SIG-M5 treated with dmso at 0.1 percent for 504 hours (cell line): ENCODE data around the gene CGB5.
"Not testable (repeated sequence)": the region's sequence is repeated elsewhere in the genome, so short reads cannot be mapped to it uniquely, and the experiment has no call there.

Experiments
- DNase-seq: peaks from one replicate; lab custom pipeline; 2025; ENCODE audit not compliant: unreplicated experiment; lab: John Stamatoyannopoulos, UW

The CGB5 gene

DNA sequence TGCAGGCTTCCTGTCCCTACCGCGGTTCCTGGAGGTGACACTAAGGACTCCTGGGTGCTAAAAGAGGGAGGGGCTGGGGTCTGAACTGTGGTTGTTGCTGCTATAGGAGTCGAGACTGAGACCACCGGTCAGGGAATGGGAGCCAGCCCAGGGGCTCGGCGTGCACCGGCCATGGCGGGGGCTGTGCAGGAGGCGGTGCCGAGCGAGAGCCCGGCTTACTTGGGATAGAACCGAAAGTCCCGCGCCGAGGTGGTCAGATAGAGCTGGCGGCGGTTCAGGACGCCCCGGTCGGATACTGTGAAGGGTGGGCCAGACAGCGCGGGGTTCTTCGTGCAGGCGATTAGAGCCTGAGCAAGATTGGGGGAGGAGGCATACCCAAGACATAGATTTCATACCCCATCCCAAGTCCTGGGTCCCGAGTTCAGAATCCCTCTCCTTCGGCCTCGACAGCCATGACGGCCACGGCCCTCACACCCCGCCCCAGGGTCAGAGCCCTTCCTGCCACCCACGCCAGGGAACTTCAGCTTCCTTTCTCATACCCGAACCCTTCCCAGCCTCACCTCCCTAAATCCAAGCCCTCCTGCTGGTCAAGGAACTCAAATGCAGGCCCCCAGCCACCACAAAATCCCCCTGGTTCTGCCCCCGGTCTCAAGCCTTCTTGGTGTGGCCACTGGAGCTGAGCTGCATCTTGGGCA is 13.4 kb downstream of the CGB5 start:
- not testable (repeated sequence) for DNase-seq

DNA sequence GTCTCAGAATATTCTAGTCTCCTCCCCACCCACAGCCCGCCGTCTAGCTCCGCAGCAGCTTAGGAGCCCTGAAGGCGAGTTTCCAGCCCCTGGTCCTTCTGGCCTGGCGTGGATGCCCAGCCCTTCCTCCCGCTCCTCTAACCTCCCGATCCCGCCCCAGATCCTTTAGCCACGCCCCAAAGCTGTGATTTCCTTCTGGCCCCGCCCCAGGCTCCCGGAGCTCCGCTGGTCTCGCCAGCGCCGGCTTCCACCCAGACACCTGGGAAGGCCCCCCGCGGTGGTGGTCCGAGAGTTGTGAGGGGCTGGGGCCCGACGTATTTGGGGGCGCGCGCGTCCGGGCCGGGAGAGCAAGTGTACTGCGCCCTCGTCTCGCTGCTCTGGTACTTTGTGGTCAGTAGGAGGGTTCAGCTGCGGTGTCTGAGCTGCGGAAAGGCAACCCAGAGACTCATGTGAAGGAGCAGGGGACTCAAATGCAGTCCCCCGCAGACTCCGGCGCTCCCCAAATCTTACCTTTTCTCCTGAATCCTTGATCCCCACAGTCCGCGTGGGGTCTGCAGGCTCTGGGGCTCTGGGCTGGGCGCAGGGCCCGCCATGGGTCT is 14.1 kb downstream of the CGB5 start, which contains the start of gene CGB7:
CGB7 (minus strand) TSS at position 114 of the 599 bp plus-strand sequence. CDS start 2,374 bp downstream, outside the sequence.
- DNase-seq = no peak

DNA sequence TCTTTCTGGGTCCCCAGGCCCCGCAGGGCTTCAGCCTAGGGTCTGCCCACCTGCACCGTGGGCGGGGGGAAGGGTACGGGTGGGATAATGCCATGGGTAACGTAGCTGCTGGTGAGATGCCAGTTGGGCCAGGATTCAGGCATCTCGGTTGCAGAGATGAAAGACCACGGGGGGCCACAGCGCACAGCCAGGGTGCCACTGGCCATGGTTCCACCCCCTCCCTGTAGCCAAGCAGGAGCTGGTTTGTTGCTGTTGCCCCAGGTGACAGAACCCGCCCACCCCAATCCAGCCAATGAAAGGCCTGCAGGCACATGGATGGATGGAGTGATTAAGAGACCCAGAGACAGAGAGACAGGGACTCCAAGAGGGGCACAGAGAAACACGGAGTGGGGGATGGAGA is 14.9 kb downstream of the CGB5 start:
- no peak for DNase-seq

DNA sequence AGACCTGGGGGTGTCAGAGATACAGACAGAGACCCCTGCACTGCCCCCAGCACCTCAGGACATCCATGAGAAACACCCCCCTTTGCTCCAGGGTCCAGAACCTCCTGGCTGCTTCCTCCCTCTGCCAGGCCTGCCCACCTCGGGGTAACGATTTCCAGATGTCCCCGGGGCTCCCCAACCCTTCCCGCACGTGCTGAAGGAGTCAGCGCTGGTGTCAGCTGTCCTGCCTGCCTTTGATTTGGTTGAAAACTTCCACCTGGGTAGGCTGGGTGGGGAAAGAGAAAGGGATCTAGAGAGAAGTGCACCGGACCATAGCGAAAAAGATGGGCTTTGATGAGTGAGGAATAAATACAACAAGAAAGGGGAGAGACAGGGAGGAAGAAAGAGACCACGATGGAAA is 15.4 kb downstream of the CGB5 start:
- no peak for DNase-seq

DNA sequence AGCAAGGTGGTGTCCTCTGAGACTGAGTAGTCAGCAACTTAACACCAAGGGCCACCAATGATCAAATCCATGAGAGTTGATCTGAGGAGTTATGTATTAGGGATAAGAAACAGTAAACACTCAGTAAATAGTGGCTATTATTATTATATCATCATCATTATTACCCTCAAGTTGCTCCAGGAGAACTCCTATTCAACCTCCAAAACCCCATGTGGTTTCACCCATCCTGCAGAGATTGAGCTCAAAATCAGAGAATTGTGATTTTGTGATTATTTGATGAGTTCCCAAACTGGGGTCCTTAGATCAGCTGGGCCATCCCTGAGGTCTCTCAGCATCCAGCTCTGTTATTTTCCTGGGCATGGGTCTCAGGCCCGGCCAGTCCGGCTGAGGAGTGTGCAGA is 17.4 kb downstream of the CGB5 start:
- DNase-seq = no peak

DNA sequence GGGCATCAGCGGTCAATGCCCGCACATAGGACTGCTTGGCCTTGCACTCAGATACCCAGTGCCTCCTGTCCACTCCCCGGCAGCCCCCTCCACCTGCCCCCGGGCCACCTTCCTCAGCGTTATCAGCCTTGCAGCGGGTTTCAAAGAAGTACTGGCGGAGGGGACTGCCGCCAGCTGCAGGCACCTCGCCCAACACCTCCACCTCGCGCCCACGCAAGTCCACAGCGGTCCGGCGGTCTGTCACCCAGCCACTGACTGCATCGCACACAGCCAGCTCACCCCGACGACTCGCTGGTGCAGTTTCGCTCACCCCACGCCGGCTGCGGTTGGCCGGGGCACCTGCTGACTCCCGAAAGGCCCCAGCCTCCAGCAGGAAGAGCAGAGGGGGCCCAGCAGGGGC is 17.8 kb downstream of the CGB5 start:
- DNase-seq = no peak

DNA sequence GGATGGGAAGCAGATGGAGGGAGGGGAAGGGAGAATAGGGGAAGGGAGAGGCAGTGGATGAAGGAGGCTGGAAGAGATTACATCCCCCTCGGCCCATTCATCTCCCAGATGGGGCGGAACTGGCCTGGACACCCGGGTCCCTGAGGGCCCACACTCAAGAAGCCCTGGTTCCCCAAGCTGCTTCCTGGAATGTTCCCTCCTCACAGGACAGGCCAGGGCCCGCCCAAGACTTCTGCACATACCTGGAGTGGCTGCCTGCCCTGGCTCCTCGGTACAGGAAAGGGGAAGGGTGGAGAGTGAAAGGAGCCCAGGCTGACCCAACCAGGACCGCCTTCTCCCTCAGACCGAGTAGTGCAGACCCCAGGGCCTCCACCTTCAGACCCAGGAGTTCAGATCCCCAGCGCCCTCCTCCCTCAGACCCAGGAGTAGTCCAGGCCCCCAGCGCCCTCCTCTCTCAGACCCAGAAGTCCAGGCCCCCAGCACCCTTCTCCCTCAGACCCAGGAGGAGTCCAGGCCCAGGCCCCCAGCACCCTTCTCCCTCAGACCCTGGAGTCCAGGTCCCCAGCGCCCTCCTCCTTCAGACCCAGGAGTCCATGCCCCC is 20.5 kb downstream of the CGB5 start:
- DNase-seq = no peak

DNA sequence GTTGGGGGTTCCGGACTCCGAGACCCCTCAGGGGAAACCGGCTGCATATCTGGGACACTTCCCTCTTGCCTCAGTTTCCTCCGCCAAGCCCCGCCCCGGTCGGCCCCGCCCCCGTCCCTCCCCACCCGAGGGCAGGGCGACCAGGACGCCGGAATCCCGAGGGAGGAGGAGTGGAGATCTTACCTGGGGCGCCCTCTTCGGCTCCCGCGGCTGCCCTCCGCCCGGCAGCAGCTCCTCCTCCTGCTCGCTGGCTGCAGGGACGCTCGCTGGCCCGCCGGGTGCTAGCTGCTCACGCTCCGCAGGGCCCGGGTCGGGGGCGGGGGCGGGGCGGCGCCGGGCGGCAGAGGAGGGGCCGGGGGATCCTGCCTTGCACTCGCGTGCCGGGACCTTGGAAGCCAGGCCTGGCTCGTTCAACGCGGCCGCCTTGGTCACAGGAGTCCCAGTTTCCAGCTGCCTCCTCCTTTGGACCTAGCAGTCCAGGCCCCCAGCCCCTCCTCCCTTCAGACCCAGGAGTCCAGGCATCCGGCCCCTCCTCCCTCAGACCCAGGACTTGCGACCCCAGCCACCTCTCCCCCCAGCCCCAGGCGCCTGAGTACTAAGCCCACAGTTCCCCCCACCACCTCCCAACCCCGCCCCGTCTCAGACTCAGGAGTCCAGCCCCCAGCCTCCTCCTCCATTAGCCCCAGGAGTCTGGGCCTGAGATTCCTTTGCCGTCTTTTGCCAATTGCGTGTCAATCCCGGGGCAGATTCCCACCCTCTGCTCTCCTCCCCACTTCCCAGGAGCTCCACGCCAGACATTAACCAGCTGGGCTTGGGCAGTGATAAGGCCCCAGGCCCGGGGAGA is 21.3 kb downstream of the CGB5 start, which contains the start of gene NTF4:
NTF4 (minus strand) TSS at position 51 of the 844 bp plus-strand sequence. CDS start 2,821 bp downstream, outside the sequence.
- DNase-seq = no peak

DNA sequence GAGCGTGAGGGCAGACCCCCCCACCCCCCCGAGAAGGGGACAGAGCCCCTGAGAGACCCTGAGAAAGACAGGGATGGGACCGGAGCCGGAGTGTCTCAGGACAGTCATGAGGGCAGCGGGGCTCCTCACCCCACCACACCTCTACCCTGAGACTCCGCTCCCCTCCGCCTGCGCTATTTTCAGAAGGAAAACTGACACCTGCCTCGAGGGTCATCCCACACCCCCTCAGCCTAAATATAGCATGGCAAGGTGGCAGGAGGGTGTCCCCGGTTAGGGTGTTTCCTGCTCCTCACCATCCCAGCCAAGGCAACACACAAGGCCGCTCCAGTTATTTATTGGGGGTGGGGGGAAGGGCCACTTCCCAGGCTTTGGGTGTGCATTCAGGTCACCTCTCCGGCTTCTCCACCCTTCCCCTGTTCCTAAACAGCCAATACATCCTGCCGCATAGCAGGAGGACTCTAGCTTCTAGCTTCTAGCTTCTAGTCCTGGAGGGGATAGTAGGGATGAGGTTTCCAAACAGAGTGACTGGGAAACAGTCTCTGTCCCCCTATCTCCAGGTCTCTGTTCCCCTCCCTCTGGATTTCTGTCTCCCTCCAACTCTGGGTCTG is 22.4 kb downstream of the CGB5 start:
- no peak for DNase-seq

DNA sequence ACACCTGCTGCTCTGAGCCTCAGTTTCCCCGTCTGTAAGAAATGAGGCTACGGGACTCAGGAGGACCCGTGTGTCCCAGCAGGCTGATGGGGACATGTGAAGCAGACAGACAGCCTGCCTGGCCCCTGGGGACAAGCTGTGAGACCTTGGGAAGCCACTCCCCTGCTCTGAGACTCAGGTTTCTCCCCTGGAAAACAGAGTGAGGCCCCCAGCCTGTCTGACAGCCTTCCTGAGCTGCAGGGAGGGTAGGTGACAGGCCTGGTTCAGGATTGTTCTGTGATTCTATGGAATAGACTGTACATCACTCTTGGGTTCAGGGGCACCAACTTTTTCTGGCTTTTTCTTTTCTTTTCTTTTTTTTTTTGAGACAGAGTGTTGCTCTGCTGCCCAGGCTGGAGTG is 23.9 kb downstream of the CGB5 start:
- no peak for DNase-seq

DNA sequence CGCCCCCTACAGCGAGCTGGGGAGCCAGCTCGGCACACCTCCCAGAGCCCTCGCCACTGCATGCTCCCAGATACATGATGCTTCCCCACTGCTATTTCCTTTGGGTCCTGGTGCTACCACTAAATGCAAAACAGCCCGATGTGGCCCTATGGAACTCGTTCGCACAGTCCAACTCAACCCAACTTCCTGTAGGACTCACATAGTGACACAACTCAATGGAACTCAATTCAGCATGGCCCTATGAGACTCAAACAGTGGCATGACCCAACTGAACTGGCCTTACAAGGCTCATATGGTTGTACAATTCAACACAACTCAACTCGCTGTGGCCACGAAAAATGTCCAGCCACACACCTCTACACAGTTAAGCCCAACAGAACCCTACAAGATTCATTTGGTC is 25.4 kb downstream of the CGB5 start:
- no peak for DNase-seq

DNA sequence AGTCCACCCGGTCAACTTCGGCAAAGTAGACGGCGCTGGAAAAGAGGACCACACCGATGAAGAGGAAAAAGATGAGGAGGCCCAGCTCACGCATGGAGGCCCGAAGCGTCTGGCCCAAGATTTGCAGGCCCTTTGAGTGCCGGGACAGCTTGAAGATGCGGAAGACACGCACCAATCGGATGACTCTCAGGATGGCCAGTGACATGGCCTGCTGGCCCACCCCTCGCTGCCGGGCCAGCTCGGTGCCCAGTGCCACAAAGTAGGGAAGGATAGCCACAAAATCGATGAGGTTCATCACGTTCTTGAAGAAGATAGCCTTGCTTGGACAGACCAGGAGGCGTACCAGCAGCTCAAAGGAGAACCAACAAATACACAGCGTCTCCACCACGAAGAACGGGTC is 26.8 kb downstream of the CGB5 start:
- no peak for DNase-seq

DNA sequence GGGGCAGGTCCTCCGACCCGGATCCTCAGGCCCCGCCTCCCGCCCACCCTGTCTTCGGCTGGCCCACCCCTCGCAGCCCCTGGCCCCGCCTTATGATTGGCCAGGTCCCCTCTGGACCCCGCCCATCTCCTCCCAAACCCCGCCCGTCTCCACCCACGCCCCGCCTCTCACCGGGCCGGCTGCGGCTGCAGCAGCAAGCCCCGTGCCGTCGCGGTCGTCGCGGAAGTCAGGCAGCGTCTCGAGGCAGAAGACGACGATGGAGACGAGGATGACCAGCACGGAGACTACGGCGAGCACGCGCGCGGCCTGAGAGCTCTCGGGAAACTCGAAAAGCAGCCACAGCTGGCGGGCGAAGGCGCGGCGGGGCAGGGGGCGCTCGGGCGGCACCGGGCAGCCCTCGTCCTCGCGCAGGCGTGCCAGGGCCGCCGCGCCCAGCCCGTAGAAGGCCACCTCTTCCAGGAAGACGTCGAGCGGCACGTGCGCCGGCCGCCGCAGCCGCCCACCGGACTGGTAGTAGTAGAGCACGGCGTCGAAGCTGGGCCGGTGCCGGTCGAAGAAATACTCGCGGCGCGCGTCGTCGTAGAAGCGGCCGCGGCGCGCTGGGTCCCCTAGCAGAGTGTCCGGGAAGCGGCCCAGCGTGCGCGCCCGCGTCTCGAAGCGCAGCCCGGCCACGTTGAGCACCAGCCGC is 28.4 kb downstream of the CGB5 start:
- DNase-seq = no peak

DNA sequence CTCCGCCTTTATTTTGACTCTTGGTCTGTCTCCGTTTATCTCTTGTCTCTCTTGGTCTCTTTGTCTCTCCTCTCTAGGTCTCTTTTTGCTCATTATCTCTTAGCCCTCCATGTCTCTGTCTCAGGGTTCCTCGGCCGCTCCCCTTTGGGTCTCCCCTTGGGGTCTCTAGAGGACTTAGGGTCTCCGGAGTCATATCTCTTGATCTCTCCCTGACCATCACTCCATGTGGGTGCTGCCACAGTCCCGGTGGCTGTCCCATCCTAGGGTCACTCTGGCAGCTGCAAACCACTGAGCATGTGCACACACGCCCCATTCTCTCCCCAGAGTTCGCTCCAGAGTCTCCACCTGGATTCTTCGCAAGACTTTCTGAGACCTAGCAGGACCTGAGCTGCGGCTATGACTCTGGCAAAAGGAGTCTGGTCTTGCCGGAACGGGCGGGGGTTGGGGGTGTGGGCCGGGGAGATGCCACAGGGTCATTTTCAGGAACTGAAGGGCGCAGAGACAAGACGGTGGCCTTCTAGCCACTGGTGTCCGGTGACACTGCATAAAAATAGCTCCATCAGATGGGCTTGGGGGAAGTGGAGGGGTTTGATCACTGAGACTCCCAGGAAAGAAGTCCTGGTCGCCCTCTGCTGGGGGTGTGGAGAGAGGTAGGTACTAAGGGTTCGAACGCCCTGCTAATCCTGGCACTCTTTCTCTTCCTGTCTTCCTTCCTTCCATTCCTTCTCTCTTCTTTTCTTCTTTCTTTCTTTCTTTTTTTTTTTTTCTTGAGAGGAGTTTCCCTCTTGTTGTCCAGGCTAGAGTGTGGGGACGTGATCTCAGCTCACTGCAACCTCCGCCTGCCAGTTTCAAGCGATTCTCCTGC is 30.1 kb downstream of the CGB5 start:
- no peak for DNase-seq

DNA sequence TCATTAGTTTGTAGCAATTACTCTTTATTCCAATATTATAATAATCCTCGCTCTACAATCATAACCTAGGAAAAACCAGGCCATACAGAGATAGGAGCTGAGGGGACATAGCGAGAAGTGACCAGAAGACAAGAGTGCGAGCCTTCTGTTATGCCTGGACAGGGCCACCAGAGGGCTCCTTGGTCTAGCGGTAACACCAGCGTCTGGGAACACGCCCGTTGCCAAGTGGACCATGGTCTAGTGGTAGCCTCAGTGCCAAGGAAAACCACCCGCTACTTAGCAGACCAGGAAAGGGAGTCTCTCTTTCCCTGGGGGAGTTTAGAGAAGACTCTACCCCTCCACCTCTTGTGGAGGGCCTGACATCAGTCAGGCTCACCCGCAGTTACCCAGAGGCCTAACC is 31.2 kb downstream of the CGB5 start:
- DNase-seq = not testable (repeated sequence)

DNA sequence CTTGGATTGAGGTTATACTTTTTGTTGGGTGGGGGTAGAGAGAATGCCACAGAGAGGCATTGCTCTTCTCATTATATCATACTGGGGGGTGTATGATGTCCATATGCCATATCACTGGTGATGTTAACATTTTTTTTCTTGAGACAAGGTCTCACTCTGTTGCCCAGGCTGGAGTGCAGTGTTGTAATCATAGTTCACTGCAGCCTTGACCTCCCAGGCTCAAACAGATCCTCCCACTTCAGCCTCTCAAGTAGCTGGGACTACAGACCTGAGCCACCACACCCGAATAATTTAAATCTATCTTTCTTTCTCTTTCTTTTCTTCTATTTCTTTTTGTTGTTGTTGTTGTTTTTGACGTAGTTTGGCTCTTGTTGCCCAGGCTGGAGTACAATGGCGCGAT is 36.7 kb downstream of the CGB5 start:
- no peak for DNase-seq

DNA sequence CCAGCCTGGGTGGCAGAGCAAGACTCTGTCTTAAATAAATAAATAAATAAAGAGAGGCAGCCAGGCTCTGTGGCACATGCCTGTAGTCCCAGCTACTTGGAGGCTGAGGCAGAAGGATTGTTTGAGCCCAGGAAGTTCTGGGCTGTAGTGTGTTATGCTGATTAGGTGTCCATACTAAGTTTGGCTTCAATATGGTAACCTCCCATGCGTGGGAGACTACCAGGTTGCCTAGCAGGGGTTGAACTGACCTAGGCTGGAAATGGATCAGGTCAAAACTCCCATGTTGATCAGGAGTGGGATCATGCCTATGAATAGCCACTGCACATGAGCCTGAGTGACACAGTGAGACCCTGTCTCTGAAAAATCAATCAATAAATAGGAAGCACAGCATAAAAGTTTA is 37.6 kb downstream of the CGB5 start:
- DNase-seq = no peak

DNA sequence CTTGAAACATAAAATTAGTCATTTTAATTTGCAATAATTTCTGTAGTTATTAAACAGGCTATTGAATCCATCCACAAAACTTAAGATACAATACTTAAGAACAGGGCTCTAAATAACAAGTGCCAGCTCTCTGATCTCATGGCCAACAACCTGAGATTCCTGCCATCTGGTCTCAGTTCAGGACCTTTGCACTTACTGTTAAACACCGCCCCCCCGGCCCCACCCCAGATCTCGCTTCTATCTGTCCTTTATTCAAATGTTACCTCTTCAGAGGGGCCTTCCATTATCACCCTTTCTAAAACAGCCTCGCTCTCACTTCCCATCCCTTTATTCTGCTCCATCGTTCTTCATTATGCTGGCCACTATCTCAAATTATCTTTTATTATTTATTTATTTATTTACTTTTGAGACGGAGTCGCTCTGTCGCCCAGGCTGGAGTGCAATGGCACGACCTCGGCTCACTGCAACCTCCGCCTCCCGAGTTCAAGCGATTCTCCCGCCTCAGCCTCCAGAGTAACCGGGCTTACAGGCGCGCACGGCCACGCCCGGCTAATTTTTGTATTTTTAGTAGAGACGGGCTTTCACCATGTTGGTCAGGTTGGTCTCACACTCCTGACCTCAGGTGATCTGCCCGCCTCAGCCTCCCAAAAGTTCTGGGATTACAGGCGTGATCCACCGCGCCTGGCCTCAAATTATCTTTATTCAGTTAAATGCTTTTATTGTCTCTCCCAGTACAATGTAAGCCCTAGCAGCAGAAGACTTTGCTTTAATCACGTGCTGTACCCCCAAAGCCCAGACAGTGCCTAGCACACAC is 40.8 kb downstream of the CGB5 start:
- DNase-seq = no peak
